LNCaP clone FGC (cell line): ENCODE data around the gene DNM3.
"Not testable (repeated sequence)": the region's sequence is repeated elsewhere in the genome, so short reads cannot be mapped to it uniquely, and the experiment has no call there.

Experiments
- DNase-seq: peaks from one replicate; pipeline ENCODE4 v3.0.0-alpha.2; 2011; ENCODE audit warnings: low read depth
- H3K4me3 ChIP-seq: 2 replicates; pipeline ENCODE4 v1.5.1; 2011; ENCODE audit warnings: mild to moderate bottlenecking, low read depth, low read length, control low read depth
- CTCF ChIP-seq: IDR thresholded peaks from 2 replicates; pipeline ENCODE4 v1.5.1; 2012; ENCODE audit warnings: mild to moderate bottlenecking; ENCODE audit not compliant: control insufficient read depth, insufficient read depth; ENCODE audit errors: extremely low read depth

DNM3 gene

GRCh38 chr1:171798765-171799164 is 42.5 kb upstream of the DNM3 start:
- DNase-seq: no peak
- no peak for TF ChIP-seq CTCF
- H3K4me3 ChIP-seq: no peak overlapping the region

- no peak for TF ChIP-seq CTCF
- H3K4me3 ChIP-seq: no peak overlapping the region
- no peak for DNase-seq
Observed at GRCh38 chr1:171799166-171799565, 42.1 kb upstream of the DNM3 start.

- not testable (repeated sequence) for H3K4me3 ChIP-seq, DNase-seq
Observed at GRCh38 chr1:171799698-171800097, 41.6 kb upstream of the DNM3 start.

DNA sequence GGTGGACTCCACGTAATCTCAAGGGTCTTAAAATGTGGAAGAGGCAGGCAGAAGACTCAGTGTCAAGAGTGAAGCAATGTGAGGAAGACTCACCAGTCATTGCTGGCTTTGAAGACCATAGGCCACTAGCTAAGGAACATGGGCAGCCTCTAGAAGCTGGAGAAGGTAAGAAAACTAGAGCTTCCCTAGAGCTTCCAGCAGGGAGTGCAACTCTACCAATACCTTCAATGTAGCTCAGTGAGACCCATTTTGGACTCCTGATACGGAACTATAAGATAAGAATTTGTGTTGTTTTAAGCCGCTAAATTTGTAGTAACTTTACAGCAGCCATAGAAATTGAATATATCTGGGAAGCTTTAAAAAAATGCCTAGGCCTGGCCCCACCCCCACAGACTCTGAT is 41.0 kb upstream of the DNM3 start:
- no peak for TF ChIP-seq CTCF
- H3K4me3 ChIP-seq: no peak overlapping the region
- DNase-seq: no peak

DNA sequence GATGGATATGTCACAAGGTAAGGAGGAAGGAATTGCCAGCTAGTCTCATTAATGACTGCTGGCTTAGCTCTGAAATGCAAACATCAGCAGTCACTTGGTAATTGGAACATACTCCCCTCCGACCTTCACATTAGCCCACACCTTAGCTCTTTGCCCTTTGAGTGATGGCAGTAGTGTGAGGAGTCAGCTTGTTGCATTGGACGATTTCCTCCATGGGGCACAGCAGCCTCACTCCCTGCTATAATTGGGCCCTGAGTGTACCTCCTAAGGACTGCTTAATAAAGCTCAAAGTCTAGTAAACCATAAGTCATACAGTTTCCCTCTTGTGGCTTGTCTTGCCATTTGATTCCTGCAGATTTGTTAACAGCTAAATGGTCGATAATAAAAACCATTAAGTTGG is 40.4 kb upstream of the DNM3 start:
- TF ChIP-seq CTCF: no peak
- H3K4me3 ChIP-seq: no peak overlapping the region
- DNase-seq: no peak

DNA sequence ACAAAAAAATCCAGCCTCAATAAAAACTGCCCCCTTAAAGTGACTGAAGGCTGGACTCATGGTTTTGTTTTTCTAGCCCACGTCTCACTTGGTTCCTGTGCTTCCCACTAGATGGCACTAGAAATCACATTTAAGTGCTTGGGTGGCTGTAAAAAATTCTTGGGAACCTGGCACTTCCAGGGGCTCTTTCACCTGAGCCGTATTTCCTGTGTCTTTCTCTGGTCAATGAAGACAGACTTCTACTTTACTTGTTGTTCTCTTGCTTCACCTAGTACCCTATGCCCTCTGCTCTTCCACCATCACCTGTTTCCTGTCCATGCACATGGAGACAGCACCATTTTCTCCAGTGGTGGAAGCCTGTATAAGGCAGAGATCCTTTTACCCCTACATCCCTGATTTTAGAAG is 39.8 kb upstream of the DNM3 start:
- peak; percentile 74 for TF ChIP-seq CTCF
- DNase-seq: no peak
- no peak overlapping the region for H3K4me3 ChIP-seq

DNA sequence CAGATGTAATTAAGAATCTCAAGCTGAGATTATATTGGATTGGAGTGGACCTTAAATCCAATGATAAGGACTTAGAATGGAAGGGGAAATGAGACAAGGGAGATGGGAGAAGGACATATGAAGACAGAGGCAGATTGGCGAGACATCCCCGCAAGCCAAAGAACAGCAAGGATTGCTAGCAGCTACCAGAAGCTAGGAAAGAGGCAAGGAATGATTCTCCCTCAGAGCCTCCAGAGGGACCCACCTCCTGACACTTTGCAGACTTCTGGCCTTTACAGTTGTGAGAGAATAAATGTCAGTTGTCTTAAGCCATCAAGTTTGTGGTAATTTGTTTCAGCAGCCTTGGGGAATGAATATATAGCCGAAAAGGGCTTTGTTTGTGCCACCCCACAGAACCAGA is 39.1 kb upstream of the DNM3 start:
- no peak for TF ChIP-seq CTCF
- no peak overlapping the region for H3K4me3 ChIP-seq
- no peak for DNase-seq

DNA sequence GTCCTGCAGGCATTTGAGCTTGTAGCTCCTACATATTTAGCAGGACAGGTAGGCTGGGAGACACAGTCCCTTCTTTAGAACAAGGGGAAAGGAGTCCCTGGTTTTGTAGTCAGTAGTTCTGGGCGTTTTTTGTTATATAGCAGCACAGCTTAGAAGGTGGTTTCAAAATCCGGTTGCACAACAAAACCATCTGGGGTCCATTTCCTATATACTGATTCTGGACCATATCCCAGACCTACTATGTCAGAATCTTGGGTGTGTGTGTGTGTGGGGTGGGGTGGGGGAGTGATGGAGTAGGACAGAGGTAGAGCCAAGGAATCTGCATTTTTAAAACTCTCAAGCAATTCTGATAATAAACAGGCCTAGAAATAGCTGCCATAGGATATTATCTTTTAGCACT is 38.3 kb upstream of the DNM3 start:
- H3K4me3 ChIP-seq: no peak overlapping the region
- no peak for DNase-seq
- TF ChIP-seq CTCF: no peak
